HepG2 (cell line): Measurements from ENCODE around the gene TULP4. TPM values are rescaled to one million over a fixed set of nuclear protein-coding genes. Genes with fewer than 3 reads are reported as not detected.
A peak's percentile ranks its signal among the peaks of the same experiment; 100 is the strongest.

Source experiments
- EED ChIP-seq: sonication (generic); formaldehyde crosslinking; IDR thresholded peaks from 2 replicates; pipeline ENCODE4 v1.5.0; 2020; ENCODE audit warnings: mild to moderate bottlenecking, missing genetic modification reagents
- GATAD1 ChIP-seq: IDR thresholded peaks from 2 replicates; pipeline ENCODE4 v1.6.1; 2016; ENCODE audit warnings: missing genetic modification reagents, missing compliant biosample characterization
- THAP11 ChIP-seq: IDR thresholded peaks from 2 replicates; pipeline ENCODE4 v1.6.1; 2016; ENCODE audit warnings: missing biosample characterization, missing genetic modification reagents
- ZNF180 ChIP-seq: sonication (generic); formaldehyde crosslinking; IDR thresholded peaks from 2 replicates; pipeline ENCODE4 v1.4.0; 2020; ENCODE audit warnings: low read depth, missing genetic modification reagents, borderline replicate concordance
- polyA plus RNA-seq, 8 experiments: library from polyadenylated mRNA; depleted of rRNA in 3 of 8; stranded (reverse) in 7 of 8; unstranded in 1 of 8; fragments of >200 nt; fragmentation: Illumina TruSeq in 4 of 8; extraction: Trizol in 4 of 8; gene quantifications; 2 replicates each; pipeline versions ENCODE4 v1.2.1 to v1.2.3, GENCODE V29; 2011 to 2016; ENCODE audit warnings: low read depth in 4 of 8, missing spikeins in 1 of 8, mixed read lengths in 1 of 8; ENCODE audit not compliant: insufficient read depth in 1 of 8
- total RNA-seq, 5 experiments: library from RNA; depleted of rRNA; stranded (reverse); fragments of >200 nt; fragmentation: Illumina TruSeq; extraction: Trizol; gene quantifications; 2 replicates each; pipeline ENCODE4 v1.2.3, GENCODE V29; 2016; ENCODE audit warnings: low read depth in 1 of 5
- TF ChIP-seq, protein P1 (sequence below): sonication (generic); formaldehyde crosslinking; IDR thresholded peaks from 2 replicates; pipeline ENCODE4 v1.4.0; 2020; ENCODE audit warnings: missing genetic modification reagents
- TF ChIP-seq, protein P2 (sequence below): sonication (generic); formaldehyde crosslinking; IDR thresholded peaks from 2 replicates; pipeline ENCODE4 v1.8.0; 2022; ENCODE audit warnings: mild to moderate bottlenecking, missing genetic modification reagents, moderate library complexity
- TF ChIP-seq, protein P3 (sequence below): sonication (generic); formaldehyde crosslinking; IDR thresholded peaks from 2 replicates; pipeline ENCODE4 v1.8.1; 2022; ENCODE audit warnings: mild to moderate bottlenecking, missing genetic modification reagents
- TF ChIP-seq, protein P4 (sequence below): sonication (generic); formaldehyde crosslinking; IDR thresholded peaks from 2 replicates; pipeline ENCODE4 v1.9.0; 2022; ENCODE audit warnings: missing genetic modification reagents, mild to moderate bottlenecking, borderline replicate concordance
- TF ChIP-seq, protein P5 (sequence below): sonication (generic); formaldehyde crosslinking; IDR thresholded peaks from 2 replicates; pipeline ENCODE4 v1.4.0; 2020; ENCODE audit warnings: mild to moderate bottlenecking, missing genetic modification reagents
- TF ChIP-seq, protein P6 (sequence below): sonication (generic); formaldehyde crosslinking; conservative IDR thresholded peaks from 2 replicates; pipeline ENCODE4 v1.8.0; 2022; ENCODE audit warnings: missing genetic modification reagents

Gene TULP4
- total and polyA plus RNA-seq, 2 of the 13 experiments (the other 11 are each of a cell fraction or from before 2014, with no cell fraction given), result 21.1 to 122 TPM

DNA sequence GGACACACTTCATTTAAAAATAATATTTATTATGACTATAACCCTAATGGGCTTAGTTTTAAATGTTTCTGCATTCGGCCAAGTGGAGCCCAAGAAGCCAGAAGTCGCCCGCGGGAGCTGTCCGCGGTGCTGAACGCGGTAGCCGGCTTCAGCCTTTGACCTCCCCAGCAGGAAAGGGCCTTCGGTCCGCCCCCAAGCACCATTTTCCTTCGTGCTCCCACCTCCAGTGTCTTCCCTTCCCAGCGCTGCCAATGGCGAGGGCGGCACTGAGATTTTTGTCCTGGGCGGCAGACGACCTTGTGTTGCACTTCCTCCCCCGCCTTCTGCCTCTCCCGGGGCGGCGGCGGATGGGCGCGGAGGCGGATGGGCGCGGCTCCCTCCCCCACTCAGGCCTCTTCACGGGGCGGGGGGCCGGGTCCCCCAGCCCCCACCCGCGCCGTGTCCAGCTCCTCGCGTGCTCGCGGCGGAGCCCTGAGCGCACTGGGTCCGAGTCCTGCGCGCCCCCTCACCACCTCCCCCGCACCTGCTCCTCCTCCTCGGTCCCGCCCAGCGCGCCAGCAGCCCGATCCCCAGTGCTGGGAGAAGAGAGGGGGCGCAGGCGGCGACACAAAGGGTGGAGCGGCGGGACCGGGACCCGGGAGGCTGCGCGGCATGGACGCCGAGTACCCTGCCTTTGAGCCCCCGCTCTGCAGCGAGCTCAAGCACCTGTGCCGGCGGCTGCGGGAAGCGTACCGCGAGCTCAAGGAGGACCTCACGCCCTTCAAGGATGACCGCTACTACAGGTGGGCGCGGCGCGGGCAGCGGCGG, 224.0 kb downstream of the TULP4 start (continued):
- TF ChIP-seq, protein P1, sequence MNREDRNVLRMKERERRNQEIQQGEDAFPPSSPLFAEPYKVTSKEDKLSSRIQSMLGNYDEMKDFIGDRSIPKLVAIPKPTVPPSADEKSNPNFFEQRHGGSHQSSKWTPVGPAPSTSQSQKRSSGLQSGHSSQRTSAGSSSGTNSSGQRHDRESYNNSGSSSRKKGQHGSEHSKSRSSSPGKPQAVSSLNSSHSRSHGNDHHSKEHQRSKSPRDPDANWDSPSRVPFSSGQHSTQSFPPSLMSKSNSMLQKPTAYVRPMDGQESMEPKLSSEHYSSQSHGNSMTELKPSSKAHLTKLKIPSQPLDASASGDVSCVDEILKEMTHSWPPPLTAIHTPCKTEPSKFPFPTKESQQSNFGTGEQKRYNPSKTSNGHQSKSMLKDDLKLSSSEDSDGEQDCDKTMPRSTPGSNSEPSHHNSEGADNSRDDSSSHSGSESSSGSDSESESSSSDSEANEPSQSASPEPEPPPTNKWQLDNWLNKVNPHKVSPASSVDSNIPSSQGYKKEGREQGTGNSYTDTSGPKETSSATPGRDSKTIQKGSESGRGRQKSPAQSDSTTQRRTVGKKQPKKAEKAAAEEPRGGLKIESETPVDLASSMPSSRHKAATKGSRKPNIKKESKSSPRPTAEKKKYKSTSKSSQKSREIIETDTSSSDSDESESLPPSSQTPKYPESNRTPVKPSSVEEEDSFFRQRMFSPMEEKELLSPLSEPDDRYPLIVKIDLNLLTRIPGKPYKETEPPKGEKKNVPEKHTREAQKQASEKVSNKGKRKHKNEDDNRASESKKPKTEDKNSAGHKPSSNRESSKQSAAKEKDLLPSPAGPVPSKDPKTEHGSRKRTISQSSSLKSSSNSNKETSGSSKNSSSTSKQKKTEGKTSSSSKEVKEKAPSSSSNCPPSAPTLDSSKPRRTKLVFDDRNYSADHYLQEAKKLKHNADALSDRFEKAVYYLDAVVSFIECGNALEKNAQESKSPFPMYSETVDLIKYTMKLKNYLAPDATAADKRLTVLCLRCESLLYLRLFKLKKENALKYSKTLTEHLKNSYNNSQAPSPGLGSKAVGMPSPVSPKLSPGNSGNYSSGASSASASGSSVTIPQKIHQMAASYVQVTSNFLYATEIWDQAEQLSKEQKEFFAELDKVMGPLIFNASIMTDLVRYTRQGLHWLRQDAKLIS, result no peak
- TF ChIP-seq, protein P2, sequence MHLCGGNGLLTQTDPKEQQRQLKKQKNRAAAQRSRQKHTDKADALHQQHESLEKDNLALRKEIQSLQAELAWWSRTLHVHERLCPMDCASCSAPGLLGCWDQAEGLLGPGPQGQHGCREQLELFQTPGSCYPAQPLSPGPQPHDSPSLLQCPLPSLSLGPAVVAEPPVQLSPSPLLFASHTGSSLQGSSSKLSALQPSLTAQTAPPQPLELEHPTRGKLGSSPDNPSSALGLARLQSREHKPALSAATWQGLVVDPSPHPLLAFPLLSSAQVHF (CRISPR knock-in tag), result peak; percentile 97
- TF ChIP-seq, protein P3, sequence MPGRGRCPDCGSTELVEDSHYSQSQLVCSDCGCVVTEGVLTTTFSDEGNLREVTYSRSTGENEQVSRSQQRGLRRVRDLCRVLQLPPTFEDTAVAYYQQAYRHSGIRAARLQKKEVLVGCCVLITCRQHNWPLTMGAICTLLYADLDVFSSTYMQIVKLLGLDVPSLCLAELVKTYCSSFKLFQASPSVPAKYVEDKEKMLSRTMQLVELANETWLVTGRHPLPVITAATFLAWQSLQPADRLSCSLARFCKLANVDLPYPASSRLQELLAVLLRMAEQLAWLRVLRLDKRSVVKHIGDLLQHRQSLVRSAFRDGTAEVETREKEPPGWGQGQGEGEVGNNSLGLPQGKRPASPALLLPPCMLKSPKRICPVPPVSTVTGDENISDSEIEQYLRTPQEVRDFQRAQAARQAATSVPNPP (CRISPR knock-in tag), result peak; percentile 74; the same call in 1 of the 2 replicates
- TF ChIP-seq, protein P4, sequence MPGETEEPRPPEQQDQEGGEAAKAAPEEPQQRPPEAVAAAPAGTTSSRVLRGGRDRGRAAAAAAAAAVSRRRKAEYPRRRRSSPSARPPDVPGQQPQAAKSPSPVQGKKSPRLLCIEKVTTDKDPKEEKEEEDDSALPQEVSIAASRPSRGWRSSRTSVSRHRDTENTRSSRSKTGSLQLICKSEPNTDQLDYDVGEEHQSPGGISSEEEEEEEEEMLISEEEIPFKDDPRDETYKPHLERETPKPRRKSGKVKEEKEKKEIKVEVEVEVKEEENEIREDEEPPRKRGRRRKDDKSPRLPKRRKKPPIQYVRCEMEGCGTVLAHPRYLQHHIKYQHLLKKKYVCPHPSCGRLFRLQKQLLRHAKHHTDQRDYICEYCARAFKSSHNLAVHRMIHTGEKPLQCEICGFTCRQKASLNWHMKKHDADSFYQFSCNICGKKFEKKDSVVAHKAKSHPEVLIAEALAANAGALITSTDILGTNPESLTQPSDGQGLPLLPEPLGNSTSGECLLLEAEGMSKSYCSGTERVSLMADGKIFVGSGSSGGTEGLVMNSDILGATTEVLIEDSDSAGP (CRISPR knock-in tag), result peak; percentile 14
- TF ChIP-seq, protein P5, sequence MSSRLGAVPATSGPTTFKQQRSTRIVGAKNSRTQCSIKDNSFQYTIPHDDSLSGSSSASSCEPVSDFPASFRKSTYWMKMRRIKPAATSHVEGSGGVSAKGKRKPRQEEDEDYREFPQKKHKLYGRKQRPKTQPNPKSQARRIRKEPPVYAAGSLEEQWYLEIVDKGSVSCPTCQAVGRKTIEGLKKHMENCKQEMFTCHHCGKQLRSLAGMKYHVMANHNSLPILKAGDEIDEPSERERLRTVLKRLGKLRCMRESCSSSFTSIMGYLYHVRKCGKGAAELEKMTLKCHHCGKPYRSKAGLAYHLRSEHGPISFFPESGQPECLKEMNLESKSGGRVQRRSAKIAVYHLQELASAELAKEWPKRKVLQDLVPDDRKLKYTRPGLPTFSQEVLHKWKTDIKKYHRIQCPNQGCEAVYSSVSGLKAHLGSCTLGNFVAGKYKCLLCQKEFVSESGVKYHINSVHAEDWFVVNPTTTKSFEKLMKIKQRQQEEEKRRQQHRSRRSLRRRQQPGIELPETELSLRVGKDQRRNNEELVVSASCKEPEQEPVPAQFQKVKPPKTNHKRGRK (CRISPR knock-in tag), result no peak
- TF ChIP-seq GATAD1 (CRISPR knock-in tag) (peak; percentile 82), EED (CRISPR knock-in tag) (peak; percentile 75), THAP11 (CRISPR knock-in tag) (peak; percentile 86), ZNF180 (peak; percentile 66; the same call in 1 of the 2 replicates)
- TF ChIP-seq, protein P6, sequence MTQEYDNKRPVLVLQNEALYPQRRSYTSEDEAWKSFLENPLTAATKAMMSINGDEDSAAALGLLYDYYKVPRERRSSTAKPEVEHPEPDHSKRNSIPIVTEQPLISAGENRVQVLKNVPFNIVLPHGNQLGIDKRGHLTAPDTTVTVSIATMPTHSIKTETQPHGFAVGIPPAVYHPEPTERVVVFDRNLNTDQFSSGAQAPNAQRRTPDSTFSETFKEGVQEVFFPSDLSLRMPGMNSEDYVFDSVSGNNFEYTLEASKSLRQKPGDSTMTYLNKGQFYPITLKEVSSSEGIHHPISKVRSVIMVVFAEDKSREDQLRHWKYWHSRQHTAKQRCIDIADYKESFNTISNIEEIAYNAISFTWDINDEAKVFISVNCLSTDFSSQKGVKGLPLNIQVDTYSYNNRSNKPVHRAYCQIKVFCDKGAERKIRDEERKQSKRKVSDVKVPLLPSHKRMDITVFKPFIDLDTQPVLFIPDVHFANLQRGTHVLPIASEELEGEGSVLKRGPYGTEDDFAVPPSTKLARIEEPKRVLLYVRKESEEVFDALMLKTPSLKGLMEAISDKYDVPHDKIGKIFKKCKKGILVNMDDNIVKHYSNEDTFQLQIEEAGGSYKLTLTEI (CRISPR knock-in tag), result no peak
